Tibial artery (tissue), 4 donors: ENCODE results near the gene FERMT3.

Experiments
- DNase-seq, 2 donors: peaks; one replicate each; pipeline ENCODE4 v3.0.0-alpha.2; 2019
- H3K27ac ChIP-seq, 2 donors: fragments of 200-600 bp; sonication (generic) in 1 of 2; 1 replicate in 1 of 2; 2 replicates in 1 of 2; pipeline ENCODE4 v1.5.1; 2018 to 2019; ENCODE audit warnings: mild to moderate bottlenecking in 1 of 2
- H3K27me3 ChIP-seq, 2 donors: fragments of 200-600 bp; sonication (generic) in 1 of 2; one replicate each; pipeline versions ENCODE4 v1.5.1 to v1.6.0; 2016 to 2019
- H3K36me3 ChIP-seq, 3 donors: fragments of 200-600 bp; sonication (generic) in 2 of 3; one replicate each; pipeline ENCODE4 v1.5.1; 2016 to 2019; ENCODE audit warnings: mild to moderate bottlenecking in 2 of 3
- H3K4me1 ChIP-seq, 4 donors: fragments of 200-600 bp; sonication (generic) in 2 of 4; 1 replicate in 3 of 4; 2 replicates in 1 of 4; pipeline ENCODE4 v1.5.1; 2016 to 2019
- H3K4me3 ChIP-seq, 2 donors: fragments of 200-600 bp; sonication (generic) in 1 of 2; 1 replicate in 1 of 2; 2 replicates in 1 of 2; pipeline ENCODE4 v1.5.1; 2018 to 2019; ENCODE audit warnings: mild to moderate bottlenecking in 2 of 2
- H3K9me3 ChIP-seq, 3 donors: fragments of 200-600 bp; sonication (generic) in 1 of 3; one replicate each; pipeline ENCODE4 v1.5.1; 2016 to 2019
- CTCF ChIP-seq, 2 experiments: fragments of 200-600 bp in 1 of 2; fragments of 450-650 bp in 1 of 2; IDR thresholded peaks; one replicate each; pipeline ENCODE4 v1.5.1; 2017 to 2019; ENCODE audit warnings: antibody characterized with exemption in 2 of 2, mild to moderate bottlenecking in 1 of 2, moderate library complexity in 1 of 2
- intact Hi-C: fragments of 100-400 bp; cut with DNase I; formaldehyde crosslinking; loops from one replicate; pipeline ENCODE4 v1.15.0; 2023; ENCODE audit warnings: low total_unique reads

The FERMT3 gene

DNA sequence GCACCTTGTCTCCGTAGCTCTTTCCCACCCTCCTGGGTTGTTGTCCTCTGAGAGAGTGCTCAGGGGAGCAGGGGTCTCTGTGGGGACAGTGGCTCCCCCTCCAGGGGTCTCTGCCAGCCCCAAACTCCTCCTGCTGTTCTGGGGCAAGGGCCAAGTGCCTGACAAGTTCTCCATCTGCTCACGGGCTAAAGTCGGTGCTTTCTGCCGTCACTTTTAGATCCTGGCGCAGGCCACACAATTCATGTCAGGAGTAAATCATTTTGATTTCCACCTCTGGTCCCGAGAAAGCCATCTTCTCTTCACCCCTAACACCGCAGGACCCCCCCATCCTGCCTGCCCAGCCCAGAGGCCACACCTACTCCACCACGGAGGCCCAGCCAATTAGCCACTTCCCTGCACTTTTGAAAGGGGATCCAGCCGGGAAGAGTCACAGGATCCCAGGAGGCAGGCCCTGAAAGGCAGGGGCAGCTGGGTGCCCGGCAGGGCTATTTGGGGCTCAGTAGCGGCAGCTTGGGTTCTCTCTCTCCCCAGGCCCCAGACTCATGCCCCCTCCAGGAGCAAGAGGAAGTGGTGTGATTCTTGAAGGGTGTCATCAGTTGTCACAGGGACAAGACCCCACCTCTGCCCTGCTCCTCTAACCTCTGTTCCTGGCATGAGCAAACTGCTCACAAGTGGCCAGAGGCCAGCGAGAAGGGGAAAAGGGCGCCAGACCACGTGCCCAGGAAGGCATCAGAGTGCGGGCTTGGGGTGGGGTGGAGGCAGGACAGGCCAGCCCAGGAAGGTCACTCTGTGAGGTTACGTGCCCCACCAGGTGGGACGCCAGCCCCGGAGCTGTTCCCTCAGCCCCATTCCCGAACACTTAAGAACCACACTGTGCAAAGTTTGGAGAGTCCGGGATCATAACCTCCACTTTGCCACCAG lies 41.9 kb upstream of the FERMT3 start:
- Histone ChIP-seq H3K4me1 (peaks cover 0 to 26% (median 16%) of the 10 kb centered on the region in 4 donors), H3K36me3 (no peaks in the 10 kb centered on the region), H3K9me3 (no peaks in the 10 kb centered on the region), H3K27me3 (no peaks in the 10 kb centered on the region), H3K4me3 (peak overlapping the region; percentile 59 to 62), H3K27ac (peak overlapping the region; percentile 63 to 75)
- intact Hi-C loops, result no loop called here
- TF ChIP-seq CTCF (IDR thresholded peaks at IDR 0.05), result no peak
- DNase-seq, result no peak

GRCh38 chr11:64165481-64165841 lies 41.1 kb upstream of the FERMT3 start:
- H3K9me3 ChIP-seq, result no peaks in the 10 kb centered on the region

GRCh38 chr11:64165842-64166635 lies 40.5 kb upstream of the FERMT3 start, which contains the start of gene MACROD1:
MACROD1 (minus strand) TSS chr11:64166113; CDS start chr11:64165994, 119 bp downstream.
- intact Hi-C loops, result no loop called here
- H3K36me3 ChIP-seq, result no peaks in the 10 kb centered on the region
- TF ChIP-seq CTCF (IDR thresholded peaks at IDR 0.05), result no peak

More at GRCh38 chr11:64165481-64165841, 41.1 kb upstream of the FERMT3 start:
- Histone ChIP-seq H3K36me3 (no peaks in the 10 kb centered on the region), H3K27me3 (no peaks in the 10 kb centered on the region), H3K4me3 (peak overlapping the region; percentile 59 to 62), H3K4me1 (peaks cover 0 to 26% (median 16%) of the 10 kb centered on the region in 4 donors), H3K27ac (peak overlapping the region; percentile 63 to 75)
- DNase-seq, result no peak
- intact Hi-C loops, result no loop called here
- TF ChIP-seq CTCF (IDR thresholded peaks at IDR 0.05), result no peak

DNA sequence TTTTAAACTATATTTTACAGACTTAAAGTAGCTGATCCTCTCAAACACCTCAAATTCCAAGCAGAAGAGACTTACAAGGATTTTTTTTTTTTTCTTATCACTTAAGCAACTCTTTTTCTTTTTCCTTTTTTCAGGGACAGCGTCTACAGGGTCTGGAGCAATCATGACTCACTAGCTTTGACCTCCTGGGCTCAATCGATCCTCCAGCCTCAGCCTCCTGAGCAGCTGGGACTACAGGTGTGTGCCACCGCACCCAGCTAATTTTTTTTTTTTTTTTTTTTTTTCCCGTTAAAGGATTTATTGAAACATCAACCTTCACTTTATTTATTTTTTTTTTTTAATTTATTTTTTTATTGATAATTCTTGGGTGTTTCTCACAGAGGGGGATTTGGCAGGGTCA lies 36.1 kb upstream of the FERMT3 start:
- intact Hi-C loops, result no loop called here
- H3K4me1 ChIP-seq, result peaks cover 0 to 13% (median 6%) of the 10 kb centered on the region in 4 donors
- H3K27me3 ChIP-seq, result no peaks in the 10 kb centered on the region
- no peaks in the 10 kb centered on the region for H3K36me3 ChIP-seq
- TF ChIP-seq CTCF (IDR thresholded peaks at IDR 0.05), result no peak
- no peaks in the 10 kb centered on the region for H3K9me3 ChIP-seq
- no peak overlapping the region for H3K27ac ChIP-seq
- DNase-seq, result no peak
- no peak overlapping the region for H3K4me3 ChIP-seq

More at GRCh38 chr11:64165842-64166635, 40.5 kb upstream of the FERMT3 start, which contains the start of gene MACROD1:
- Histone ChIP-seq H3K4me3 (peak within 1 kb of the TSS; percentile 59 to 62), H3K27ac (peak within 1 kb of the TSS; percentile 63 to 75), H3K4me1 (peaks cover 0 to 26% (median 16%) of the 10 kb centered on the region in 4 donors), H3K27me3 (no peaks in the 10 kb centered on the region), H3K9me3 (no peaks in the 10 kb centered on the region)
- peak; percentile 88 to 92 for DNase-seq

- no peak for DNase-seq
- intact Hi-C loops, result no loop called here
- no peak overlapping the region for H3K27ac ChIP-seq
- no peaks in the 10 kb centered on the region for H3K4me1 ChIP-seq
- no peaks in the 10 kb centered on the region for H3K36me3 ChIP-seq
- no peaks in the 10 kb centered on the region for H3K9me3 ChIP-seq
- no peaks in the 10 kb centered on the region for H3K27me3 ChIP-seq
- no peak overlapping the region for H3K4me3 ChIP-seq
- TF ChIP-seq CTCF (IDR thresholded peaks at IDR 0.05), result no peak
These were observed 32.7 kb upstream of the FERMT3 start for GRCh38 chr11:64173616-64174355.
